ENCODE data around the gene COG2. TPM values are rescaled to one million over a fixed set of nuclear protein-coding genes. Genes with fewer than 3 reads are reported as not detected.

COG2 gene
- total and polyA plus RNA-seq, 2 of the 13 experiments (the other 11 are each of a cell fraction or from before 2014, with no cell fraction given) = 16.8 to 36.3 TPM

DNA sequence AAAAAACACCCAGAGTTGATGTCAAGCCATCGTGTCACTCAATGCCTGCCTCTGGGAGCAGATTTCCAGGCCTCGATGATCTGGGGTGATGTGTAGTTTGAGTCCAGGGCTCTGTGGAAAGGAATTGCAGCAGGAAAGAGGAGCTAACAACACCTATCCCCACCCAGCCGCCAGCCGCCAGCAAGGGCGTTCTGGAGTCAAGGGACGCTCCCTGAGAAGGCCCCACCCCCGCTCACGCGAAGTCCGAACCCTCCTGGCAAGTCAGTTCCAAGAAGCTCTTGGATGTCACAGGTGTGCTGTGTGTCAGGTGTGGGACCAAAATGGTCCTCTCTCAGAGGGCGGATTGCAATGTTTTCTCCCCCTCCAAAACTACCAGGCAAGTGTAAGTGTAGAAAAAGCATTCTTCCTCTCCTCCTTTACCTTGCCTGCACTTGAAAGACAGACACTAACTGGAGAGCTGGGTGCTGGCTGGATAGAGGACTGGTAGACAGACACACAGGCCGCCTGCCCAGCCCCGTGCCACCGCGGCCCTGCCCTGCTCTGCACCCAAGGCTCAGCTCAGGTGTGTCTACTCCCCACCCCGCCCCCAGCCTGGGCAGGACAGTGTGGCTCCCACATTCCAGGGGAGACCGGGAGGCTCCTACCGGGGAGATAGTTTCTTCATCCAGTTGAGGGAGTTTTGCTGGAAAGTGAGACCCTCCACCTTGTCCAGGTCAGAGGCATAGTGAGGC lies 63.2 kb downstream of the COG2 start (continued):
- no peak for TF ChIP-seq ZHX2 (IDR thresholded peaks at IDR 0.05; ENCODE audit: low read depth)
- TF ChIP-seq ZHX2 (CRISPR knock-in tag; IDR thresholded peaks at IDR 0.05; ENCODE audit: borderline replicate concordance) = no peak
- TF ChIP-seq FOXK1 (CRISPR knock-in tag; IDR thresholded peaks at IDR 0.05; ENCODE audit: borderline replicate concordance, low read depth) = no peak
- TF ChIP-seq CC2D1A (CRISPR knock-in tag; IDR thresholded peaks at IDR 0.05) = no peak
- TF ChIP-seq FOXM1 (CRISPR knock-in tag; IDR thresholded peaks at IDR 0.05) = no peak
- TF ChIP-seq SRY (CRISPR knock-in tag; IDR thresholded peaks at IDR 0.05) = no peak
